Coronary artery (tissue), 2 donors: ENCODE results near the gene KLRF1.

Experiments
- DNase-seq: peaks from one replicate; pipeline ENCODE4 v3.0.0-alpha.2; 2017; ENCODE audit warnings: low spot score
- H3K27ac ChIP-seq, 2 donors: fragments of 200-600 bp; sonication (generic); one replicate each; pipeline ENCODE4 v1.5.1; 2016 to 2019
- H3K4me3 ChIP-seq: fragments of 200-600 bp; sonication (generic); 2 replicates; pipeline ENCODE4 v1.5.1; 2016; ENCODE audit warnings: mild to moderate bottlenecking, moderate library complexity
- CTCF ChIP-seq: fragments of 200-600 bp; sonication (generic); IDR thresholded peaks from one replicate; pipeline ENCODE4 v1.5.1; 2019; ENCODE audit warnings: antibody characterized with exemption

KLRF1 gene

GRCh38 chr12:9796346-9796745 lies 30.9 kb upstream of the KLRF1 start:
- DNase-seq, result no peak
- Histone ChIP-seq H3K4me3 (no peak overlapping the region), H3K27ac (no peak overlapping the region)
- no peak for TF ChIP-seq CTCF

DNA sequence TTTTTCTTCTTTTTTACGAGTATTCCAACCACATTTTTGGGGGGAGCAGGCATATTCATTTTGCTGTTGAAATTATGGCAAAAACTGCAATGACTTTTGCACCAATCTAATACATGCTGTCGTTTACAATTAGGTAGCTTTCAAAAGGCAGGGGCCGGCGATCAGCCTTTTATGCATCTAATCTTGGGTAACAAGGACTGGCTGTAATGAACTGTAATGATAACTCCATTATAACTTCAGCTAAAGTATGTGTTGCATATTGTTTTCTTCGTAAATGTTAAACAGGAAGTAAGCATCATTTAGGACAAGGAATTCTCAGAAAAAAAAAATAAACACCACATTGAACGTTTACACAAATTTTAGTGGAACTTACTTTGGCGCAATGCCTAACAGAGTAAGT lies 30.3 kb upstream of the KLRF1 start:
- no peak for TF ChIP-seq CTCF
- no peak for DNase-seq
- H3K4me3 ChIP-seq, result no peak overlapping the region
- H3K27ac ChIP-seq, result no peak overlapping the region

GRCh38 chr12:9797722-9798619 lies 29.3 kb upstream of the KLRF1 start:
- no peak for TF ChIP-seq CTCF
- Histone ChIP-seq H3K4me3 (no peak overlapping the region), H3K27ac (no peak overlapping the region)
- DNase-seq, result no peak

GRCh38 chr12:9799961-9800360 lies 27.3 kb upstream of the KLRF1 start:
- no peak for TF ChIP-seq CTCF
- no peak overlapping the region for H3K4me3 ChIP-seq
- DNase-seq, result no peak
- no peak overlapping the region for H3K27ac ChIP-seq

GRCh38 chr12:9805883-9806282 lies 21.4 kb upstream of the KLRF1 start:
- H3K4me3 ChIP-seq, result no peak overlapping the region
- no peak for TF ChIP-seq CTCF
- DNase-seq, result no peak
- no peak overlapping the region for H3K27ac ChIP-seq

GRCh38 chr12:9806714-9807113 lies 20.6 kb upstream of the KLRF1 start:
- no peak overlapping the region for H3K27ac ChIP-seq
- no peak overlapping the region for H3K4me3 ChIP-seq
- no peak for DNase-seq
- no peak for TF ChIP-seq CTCF

- no peak for TF ChIP-seq CTCF
- DNase-seq, result no peak
- H3K27ac ChIP-seq, result no peak overlapping the region
- H3K4me3 ChIP-seq, result no peak overlapping the region
Measured at GRCh38 chr12:9808504-9808903, 18.8 kb upstream of the KLRF1 start.
